HepG2 (cell line): ENCODE data around the gene IDUA. TPM values are rescaled to one million over a fixed set of nuclear protein-coding genes. Genes with fewer than 3 reads are reported as not detected.

Source experiments
- AKAP8 ChIP-seq: sonication (generic); formaldehyde crosslinking; IDR thresholded peaks from 2 replicates; pipeline ENCODE4 v1.5.1; 2020; ENCODE audit warnings: mild to moderate bottlenecking, missing genetic modification reagents
- ARID5B ChIP-seq: IDR thresholded peaks from 2 replicates; pipeline ENCODE4 v1.4.0; 2020; ENCODE audit warnings: mild to moderate bottlenecking, missing genetic modification reagents
- KAT2B ChIP-seq: fragments of 150-350 bp; IDR thresholded peaks from 2 replicates; pipeline ENCODE4 v1.6.1; 2014; ENCODE audit warnings: low read depth, low read length, borderline replicate concordance
- MXI1 ChIP-seq: IDR thresholded peaks from 3 replicates; pipeline ENCODE4 v1.6.1; 2012; ENCODE audit warnings: low read depth, low read length, inconsistent platforms, borderline replicate concordance
- ONECUT2 ChIP-seq: sonication (generic); formaldehyde crosslinking; IDR thresholded peaks from 2 replicates; pipeline ENCODE4 v1.4.0; 2020; ENCODE audit warnings: missing genetic modification reagents
- PLRG1 ChIP-seq: fragments of 450-650 bp; conservative IDR thresholded peaks from 2 replicates; pipeline ENCODE4 v1.6.1; 2016
- POLR2AphosphoS5 ChIP-seq: IDR thresholded peaks from 2 replicates; pipeline ENCODE4 v1.6.1; 2012; ENCODE audit warnings: low read depth, low read length
- POLR2G ChIP-seq: fragments of 200-400 bp; formaldehyde crosslinking; IDR thresholded peaks from 2 replicates; pipeline ENCODE4 v1.6.1; 2018; ENCODE audit warnings: mild to moderate bottlenecking, low read depth, low read length, moderate library complexity
- SAP130 ChIP-seq: IDR thresholded peaks from 2 replicates; pipeline ENCODE4 v1.6.1; 2016; ENCODE audit warnings: low read depth
- SCMH1 ChIP-seq: sonication (generic); formaldehyde crosslinking; IDR thresholded peaks from 2 replicates; pipeline ENCODE4 v1.9.0; 2021; ENCODE audit warnings: missing genetic modification reagents, mild to moderate bottlenecking, borderline replicate concordance
- SMYD3 ChIP-seq: sonication (generic); formaldehyde crosslinking; IDR thresholded peaks from 2 replicates; pipeline ENCODE4 v1.8.1; 2023; ENCODE audit warnings: mild to moderate bottlenecking, missing genetic modification reagents
- WIZ ChIP-seq: sonication (generic); formaldehyde crosslinking; IDR thresholded peaks from 2 replicates; pipeline ENCODE4 v1.5.1; 2020; ENCODE audit warnings: mild to moderate bottlenecking, missing genetic modification reagents
- XRCC5 ChIP-seq: fragments of 200-400 bp; formaldehyde crosslinking; optimal IDR thresholded peaks from 2 replicates; pipeline ENCODE3; 2017; ENCODE audit warnings: mild to moderate bottlenecking, low read length
- YY1 ChIP-seq: IDR thresholded peaks from 2 replicates; pipeline ENCODE4 v1.6.1; 2011; ENCODE audit warnings: low read length, low read depth, moderate library complexity, mild to moderate bottlenecking; ENCODE audit not compliant: insufficient read depth, insufficient replicate concordance
- ZKSCAN1 ChIP-seq: fragments of 150-350 bp; IDR thresholded peaks from 2 replicates; pipeline ENCODE4 v1.6.1; 2014; ENCODE audit warnings: low read length
- ZMYM3 ChIP-seq: sonication (generic); formaldehyde crosslinking; IDR thresholded peaks from 2 replicates; pipeline ENCODE4 v1.5.1; 2020; ENCODE audit warnings: mild to moderate bottlenecking, missing genetic modification reagents
- ZNF83 ChIP-seq: sonication (generic); formaldehyde crosslinking; IDR thresholded peaks from 2 replicates; pipeline ENCODE4 v1.4.0; 2020; ENCODE audit warnings: missing genetic modification reagents, mild to moderate bottlenecking, borderline replicate concordance
- ZNF879 ChIP-seq: sonication (generic); formaldehyde crosslinking; IDR thresholded peaks from 2 replicates; pipeline ENCODE4 v1.8.1; 2023; ENCODE audit warnings: missing genetic modification reagents
- polyA plus RNA-seq, 8 experiments: library from polyadenylated mRNA; depleted of rRNA in 3 of 8; stranded (reverse) in 7 of 8; unstranded in 1 of 8; fragments of >200 nt; fragmentation: Illumina TruSeq in 4 of 8; extraction: Trizol in 4 of 8; gene quantifications; 2 replicates each; pipeline versions ENCODE4 v1.2.1 to v1.2.3, GENCODE V29; 2011 to 2016; ENCODE audit warnings: low read depth in 4 of 8, missing spikeins in 1 of 8, mixed read lengths in 1 of 8; ENCODE audit not compliant: insufficient read depth in 1 of 8
- total RNA-seq, 5 experiments: library from RNA; depleted of rRNA; stranded (reverse); fragments of >200 nt; fragmentation: Illumina TruSeq; extraction: Trizol; gene quantifications; 2 replicates each; pipeline ENCODE4 v1.2.3, GENCODE V29; 2016; ENCODE audit warnings: low read depth in 1 of 5
- TF ChIP-seq, protein P1 (sequence below): sonication (generic); formaldehyde crosslinking; conservative IDR thresholded peaks from 2 replicates; pipeline ENCODE4 v1.4.0; 2020; ENCODE audit warnings: missing genetic modification reagents
- TF ChIP-seq, protein P2 (sequence below): sonication (generic); formaldehyde crosslinking; conservative IDR thresholded peaks from 2 replicates; pipeline ENCODE4 v1.4.0; 2020; ENCODE audit warnings: missing genetic modification reagents
- TF ChIP-seq, protein P3 (sequence below): sonication (generic); formaldehyde crosslinking; IDR thresholded peaks from 2 replicates; pipeline ENCODE4 v1.9.0; 2021; ENCODE audit warnings: missing genetic modification reagents, borderline replicate concordance

IDUA gene
- total and polyA plus RNA-seq, 2 of the 13 experiments (the other 11 are each of a cell fraction or from before 2014, with no cell fraction given): 0.77 to 1.0 TPM

DNA sequence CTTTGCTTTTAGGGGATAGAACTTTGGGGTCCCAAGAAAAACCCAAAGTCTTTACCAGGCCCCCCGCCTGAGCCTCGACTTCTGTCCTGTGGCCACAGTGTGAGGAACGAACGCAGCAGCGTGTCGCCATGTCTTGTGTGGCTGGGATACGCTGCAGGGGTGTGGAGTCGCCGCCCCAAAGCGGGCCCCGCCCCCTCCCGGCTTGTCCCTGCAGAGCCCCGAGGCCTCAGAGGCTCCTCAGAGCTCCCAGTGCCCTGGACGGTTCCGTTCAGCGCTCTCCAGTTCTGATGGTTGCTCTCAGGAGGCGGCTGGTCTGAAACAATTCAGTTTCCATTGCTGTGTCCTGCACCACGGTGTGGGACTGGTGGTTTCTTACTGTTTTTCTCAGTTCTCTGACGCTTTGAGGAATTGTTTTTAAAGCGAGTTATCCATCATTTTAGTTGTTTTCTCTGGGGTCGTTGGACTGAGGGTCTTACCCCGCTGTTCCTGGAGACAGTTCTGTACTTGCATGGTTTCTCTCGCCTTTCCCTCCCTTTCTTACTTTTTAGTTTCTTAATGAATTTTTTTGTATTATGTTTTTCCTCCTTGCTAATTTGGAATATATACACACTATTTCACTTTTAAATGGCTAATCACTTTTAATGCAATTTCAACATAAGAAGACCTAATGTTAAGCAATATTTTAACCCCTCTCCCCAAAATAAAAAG, 1.6 kb upstream of the IDUA start (continued):
- TF ChIP-seq YY1 (peak; percentile 63), SCMH1 (CRISPR knock-in tag) (no peak), POLR2AphosphoS5 (peak; percentile 70), ONECUT2 (CRISPR knock-in tag) (no peak), SMYD3 (CRISPR knock-in tag) (no peak), XRCC5 (peak; percentile 58), KAT2B (no peak), AKAP8 (peak; percentile 93), ZMYM3 (CRISPR knock-in tag) (no peak), PLRG1 (no peak), POLR2G (peak; percentile 83), ZNF879 (no peak), ARID5B (CRISPR knock-in tag) (peak; percentile 24; the same call in 1 of the 2 replicates), ZKSCAN1 (no peak), ZNF83 (CRISPR knock-in tag) (no peak), WIZ (CRISPR knock-in tag) (no peak), MXI1 (peak; percentile 48; the same call in 1 of the 3 replicates), SAP130 (CRISPR knock-in tag) (peak; percentile 81)
- TF ChIP-seq, protein P1, sequence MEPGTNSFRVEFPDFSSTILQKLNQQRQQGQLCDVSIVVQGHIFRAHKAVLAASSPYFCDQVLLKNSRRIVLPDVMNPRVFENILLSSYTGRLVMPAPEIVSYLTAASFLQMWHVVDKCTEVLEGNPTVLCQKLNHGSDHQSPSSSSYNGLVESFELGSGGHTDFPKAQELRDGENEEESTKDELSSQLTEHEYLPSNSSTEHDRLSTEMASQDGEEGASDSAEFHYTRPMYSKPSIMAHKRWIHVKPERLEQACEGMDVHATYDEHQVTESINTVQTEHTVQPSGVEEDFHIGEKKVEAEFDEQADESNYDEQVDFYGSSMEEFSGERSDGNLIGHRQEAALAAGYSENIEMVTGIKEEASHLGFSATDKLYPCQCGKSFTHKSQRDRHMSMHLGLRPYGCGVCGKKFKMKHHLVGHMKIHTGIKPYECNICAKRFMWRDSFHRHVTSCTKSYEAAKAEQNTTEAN (CRISPR knock-in tag): no peak
- TF ChIP-seq, protein P2, sequence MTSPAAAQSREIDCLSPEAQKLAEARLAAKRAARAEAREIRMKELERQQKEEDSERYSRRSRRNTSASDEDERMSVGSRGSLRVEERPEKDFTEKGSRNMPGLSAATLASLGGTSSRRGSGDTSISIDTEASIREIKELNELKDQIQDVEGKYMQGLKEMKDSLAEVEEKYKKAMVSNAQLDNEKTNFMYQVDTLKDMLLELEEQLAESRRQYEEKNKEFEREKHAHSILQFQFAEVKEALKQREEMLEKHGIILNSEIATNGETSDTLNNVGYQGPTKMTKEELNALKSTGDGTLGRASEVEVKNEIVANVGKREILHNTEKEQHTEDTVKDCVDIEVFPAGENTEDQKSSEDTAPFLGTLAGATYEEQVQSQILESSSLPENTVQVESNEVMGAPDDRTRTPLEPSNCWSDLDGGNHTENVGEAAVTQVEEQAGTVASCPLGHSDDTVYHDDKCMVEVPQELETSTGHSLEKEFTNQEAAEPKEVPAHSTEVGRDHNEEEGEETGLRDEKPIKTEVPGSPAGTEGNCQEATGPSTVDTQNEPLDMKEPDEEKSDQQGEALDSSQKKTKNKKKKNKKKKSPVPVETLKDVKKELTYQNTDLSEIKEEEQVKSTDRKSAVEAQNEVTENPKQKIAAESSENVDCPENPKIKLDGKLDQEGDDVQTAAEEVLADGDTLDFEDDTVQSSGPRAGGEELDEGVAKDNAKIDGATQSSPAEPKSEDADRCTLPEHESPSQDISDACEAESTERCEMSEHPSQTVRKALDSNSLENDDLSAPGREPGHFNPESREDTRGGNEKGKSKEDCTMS (CRISPR knock-in tag): no peak
- TF ChIP-seq, protein P3, sequence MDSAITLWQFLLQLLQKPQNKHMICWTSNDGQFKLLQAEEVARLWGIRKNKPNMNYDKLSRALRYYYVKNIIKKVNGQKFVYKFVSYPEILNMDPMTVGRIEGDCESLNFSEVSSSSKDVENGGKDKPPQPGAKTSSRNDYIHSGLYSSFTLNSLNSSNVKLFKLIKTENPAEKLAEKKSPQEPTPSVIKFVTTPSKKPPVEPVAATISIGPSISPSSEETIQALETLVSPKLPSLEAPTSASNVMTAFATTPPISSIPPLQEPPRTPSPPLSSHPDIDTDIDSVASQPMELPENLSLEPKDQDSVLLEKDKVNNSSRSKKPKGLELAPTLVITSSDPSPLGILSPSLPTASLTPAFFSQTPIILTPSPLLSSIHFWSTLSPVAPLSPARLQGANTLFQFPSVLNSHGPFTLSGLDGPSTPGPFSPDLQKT: no peak
